ENCODE measurements around the gene SDS. TPM values are rescaled to one million over a fixed set of nuclear protein-coding genes. Genes with fewer than 3 reads are reported as not detected.

SDS gene
- total and polyA plus RNA-seq, 2 experiments from 2014 or later: 0.57 TPM; not detected in 1

GRCh38 chr12:113388351-113388750 is 15.3 kb downstream of the SDS start:
- DNase-seq (ENCODE audit: low spot score) (no peak), ATAC-seq (no peak)
- H4K20me1 ChIP-seq (replicated peaks; ENCODE audit: insufficient read depth): no peaks in the 10 kb centered on the region
- H3K79me2 ChIP-seq (replicated peaks; ENCODE audit: insufficient read depth): no peaks in the 10 kb centered on the region
- H3K4me2 ChIP-seq: no peak overlapping the region
- H3K4me1 Mint-ChIP-seq: no peaks in the 10 kb centered on the region
- 0 out of 2 replicates have a peak, but pooled peaks cover 2% of the 10 kb centered on the region for H3F3A ChIP-seq (replicated peaks; ENCODE audit: low read depth)
- no peaks in the 10 kb centered on the region; the same call in 1 of the 2 replicates for H3K9me2 ChIP-seq (ENCODE audit: insufficient read depth)
- H3K27me3 ChIP-seq (ENCODE audit: insufficient read depth): no peaks in the 10 kb centered on the region
- no peak overlapping the region for H3K27ac ChIP-seq (ENCODE audit: low read depth)
- no peaks in the 10 kb centered on the region; the same call in 2 of the 3 replicates for H3K9me3 Mint-ChIP-seq
- H3K36me3 Mint-ChIP-seq (ENCODE audit: low read depth): peaks cover 12% of the 10 kb centered on the region
- no peak for TF ChIP-seq ZNF462 (CRISPR knock-in tag; IDR thresholded peaks at IDR 0.05)
- no peak for TF ChIP-seq NANOG (IDR thresholded peaks at IDR 0.05; ENCODE audit: borderline replicate concordance)
- TF ChIP-seq ETS1 (IDR thresholded peaks at IDR 0.05): no peak
- no peak for TF ChIP-seq EZH2phosphoT487 (IDR thresholded peaks at IDR 0.05; ENCODE audit: unreplicated experiment)
- no peak for TF ChIP-seq ZNF331 (CRISPR knock-in tag; IDR thresholded peaks at IDR 0.05; ENCODE audit: low read depth)
- TF ChIP-seq EZH2 (IDR thresholded peaks at IDR 0.05; ENCODE audit: low read depth, unreplicated experiment): no peak
- TF ChIP-seq POLR2AphosphoS5 (IDR thresholded peaks at IDR 0.05; ENCODE audit: low read depth): no peak
- no peak for TF ChIP-seq ZNF114 (CRISPR knock-in tag; IDR thresholded peaks at IDR 0.05)
- no peak for TF ChIP-seq CREB1 (CRISPR knock-in tag; IDR thresholded peaks at IDR 0.05; ENCODE audit: low read depth)
- no peak for TF ChIP-seq STAT1 (IDR thresholded peaks at IDR 0.05; ENCODE audit: unreplicated experiment)
- TF ChIP-seq REST (IDR thresholded peaks at IDR 0.05; ENCODE audit: unreplicated experiment): no peak
- no peak for TF ChIP-seq CTCF (conservative IDR thresholded peaks at IDR 0.05; ENCODE audit: low read depth in 2 of 2)
- no peaks in the 10 kb centered on the region for H3K4me1 ChIP-seq (ENCODE audit: insufficient read depth)
- H3K4me3 ChIP-seq: no peak overlapping the region
- H3K4me3 Mint-ChIP-seq: no peak overlapping the region
- peaks cover 3% of the 10 kb centered on the region for H3K27me3 Mint-ChIP-seq (ENCODE audit: insufficient read depth, low read depth, poor library complexity)
- H3K36me3 ChIP-seq (ENCODE audit: insufficient read depth): no peaks in the 10 kb centered on the region
- no peak overlapping the region for H2AFZ ChIP-seq
- H3K27ac Mint-ChIP-seq: no peak overlapping the region

Data from GM23338 (cell line).